GM18519 (cell line): Measurements from ENCODE around the gene KICS2.
"Not testable (repeated sequence)": the region's sequence is repeated elsewhere in the genome, so short reads cannot be mapped to it uniquely, and the experiment has no call there.

ENCODE experiments used
- ATAC-seq: cut with Tn5 transposase; IDR thresholded peaks from one replicate; pipeline ENCODE4 v1.9.1; 2021; ENCODE audit warnings: mild to moderate bottlenecking, moderate library complexity; ENCODE audit not compliant: unreplicated experiment, low FRiP score

KICS2 gene

GRCh38 chr12:64218597-64218996, 3.5 kb downstream of the KICS2 start:
- ATAC-seq, result peak; percentile 24

GRCh38 chr12:64217643-64218042, 4.5 kb downstream of the KICS2 start:
- not testable (repeated sequence) for ATAC-seq

GRCh38 chr12:64216239-64216638, 5.9 kb downstream of the KICS2 start:
- ATAC-seq, result no peak

GRCh38 chr12:64212119-64212746, 9.9 kb downstream of the KICS2 start:
- no peak for ATAC-seq

- ATAC-seq, result no peak
Observed at GRCh38 chr12:64207453-64207852, 14.6 kb downstream of the KICS2 start.

GRCh38 chr12:64205542-64205941, 16.6 kb downstream of the KICS2 start:
- ATAC-seq, result no peak

- no peak for ATAC-seq
Observed at GRCh38 chr12:64203775-64204174, 18.3 kb downstream of the KICS2 start.

GRCh38 chr12:64203036-64203435, 19.1 kb downstream of the KICS2 start:
- no peak for ATAC-seq

- ATAC-seq, result not testable (repeated sequence)
Observed at GRCh38 chr12:64195841-64196240, 26.3 kb downstream of the KICS2 start.

GRCh38 chr12:64194333-64195149, 27.6 kb downstream of the KICS2 start:
- ATAC-seq, result no peak

GRCh38 chr12:64193931-64194330, 28.2 kb downstream of the KICS2 start:
- no peak for ATAC-seq

GRCh38 chr12:64192644-64193444, 29.3 kb downstream of the KICS2 start:
- peak; percentile 97 for ATAC-seq

GRCh38 chr12:64190140-64190539, 32.0 kb downstream of the KICS2 start:
- ATAC-seq, result no peak

GRCh38 chr12:64189530-64189929, 32.6 kb downstream of the KICS2 start:
- ATAC-seq, result no peak

GRCh38 chr12:64187794-64188193, 34.3 kb downstream of the KICS2 start:
- ATAC-seq, result no peak

GRCh38 chr12:64187370-64187769, 34.7 kb downstream of the KICS2 start:
- no peak for ATAC-seq

GRCh38 chr12:64186789-64187188, 35.3 kb downstream of the KICS2 start:
- ATAC-seq, result peak; percentile 56

GRCh38 chr12:64184216-64184615, 37.9 kb downstream of the KICS2 start:
- no peak for ATAC-seq

- ATAC-seq, result no peak
Observed at GRCh38 chr12:64181430-64182291, 40.4 kb downstream of the KICS2 start.

GRCh38 chr12:64180951-64181350, 41.1 kb downstream of the KICS2 start:
- ATAC-seq, result no peak
